GM21786 (cell line): ENCODE measurements around the gene MMP1.
A peak's percentile ranks its signal among the peaks of the same experiment; 100 is the strongest.

Experiments used
- ATAC-seq: cut with Tn5 transposase; IDR thresholded peaks from one replicate; pipeline ENCODE4 v1.9.1; 2021; ENCODE audit not compliant: unreplicated experiment

MMP1 gene

DNA sequence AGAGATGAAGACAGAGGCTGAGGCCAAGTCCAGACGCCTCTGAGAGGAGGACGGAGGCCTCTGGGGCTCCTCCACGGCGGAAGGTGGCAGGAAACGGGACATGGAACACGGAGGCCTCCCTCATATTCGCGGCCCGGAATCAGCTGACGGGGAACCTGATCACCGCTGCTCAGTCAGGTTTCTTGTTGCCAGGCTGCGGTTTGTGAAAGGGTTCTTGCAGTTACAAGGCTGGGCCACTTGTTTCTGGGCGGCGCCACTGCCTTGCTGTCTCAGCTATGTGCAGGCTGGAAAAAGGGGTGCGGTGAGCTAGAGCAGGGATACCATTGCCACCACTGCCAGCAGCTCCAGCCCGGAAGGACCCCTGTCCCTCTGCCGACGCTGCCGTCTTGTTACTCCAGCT lies 10.0 kb upstream of the MMP1 start:
- no peak for ATAC-seq

- ATAC-seq, result no peak
Measured at GRCh38 chr11:102806296-102806695, 8.3 kb upstream of the MMP1 start.

DNA sequence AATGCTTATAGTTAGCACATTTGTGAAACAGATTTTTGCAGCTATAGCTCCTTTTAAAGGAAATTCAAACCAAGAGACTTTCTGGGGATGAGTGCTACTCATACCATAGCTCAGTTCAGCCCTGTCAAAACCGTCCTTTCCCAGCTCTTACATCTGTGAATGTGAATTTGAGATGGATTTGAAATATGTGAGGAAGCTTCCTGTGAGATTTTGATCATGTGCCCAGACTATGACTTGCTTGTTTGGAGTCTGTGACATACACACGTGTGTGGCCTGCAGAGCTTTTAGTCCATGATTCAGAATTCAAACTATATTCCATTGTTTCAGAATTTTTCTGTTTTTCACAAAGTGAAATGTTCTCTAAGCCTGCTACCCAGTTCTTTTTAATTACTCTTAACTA lies 4.4 kb upstream of the MMP1 start:
- ATAC-seq, result no peak

- ATAC-seq, result no peak
Measured at GRCh38 chr11:102800767-102801166, 2.8 kb upstream of the MMP1 start.

- ATAC-seq, result no peak
Measured at GRCh38 chr11:102799681-102800340, 1.9 kb upstream of the MMP1 start.

GRCh38 chr11:102794382-102794781 lies 3.6 kb downstream of the MMP1 start:
- ATAC-seq, result peak; percentile 98

GRCh38 chr11:102793677-102794290 lies 4.2 kb downstream of the MMP1 start:
- ATAC-seq, result no peak

DNA sequence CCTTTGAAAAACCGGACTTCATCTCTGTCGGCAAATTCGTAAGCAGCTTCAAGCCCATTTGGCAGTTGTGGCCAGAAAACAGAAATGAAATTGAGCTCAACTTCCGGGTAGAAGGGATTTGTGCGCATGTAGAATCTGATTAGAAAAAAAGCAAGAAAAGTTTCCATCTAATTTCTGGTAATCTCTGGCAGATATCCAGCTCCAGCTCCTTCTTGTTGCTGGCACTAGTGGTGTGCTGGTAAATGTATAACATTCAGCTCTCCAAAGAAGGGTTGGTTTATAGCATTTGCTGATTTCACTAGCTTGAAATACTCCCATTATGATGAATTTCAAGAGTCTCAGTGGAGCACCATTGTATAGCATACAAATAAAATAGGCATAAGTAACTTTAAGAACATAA lies 5.4 kb downstream of the MMP1 start:
- ATAC-seq, result no peak

GRCh38 chr11:102791271-102792036 lies 6.5 kb downstream of the MMP1 start:
- ATAC-seq, result no peak

- no peak for ATAC-seq
Measured at GRCh38 chr11:102788334-102788995, 9.5 kb downstream of the MMP1 start.

- ATAC-seq, result no peak
Measured at GRCh38 chr11:102784380-102784779, 13.6 kb downstream of the MMP1 start.

DNA sequence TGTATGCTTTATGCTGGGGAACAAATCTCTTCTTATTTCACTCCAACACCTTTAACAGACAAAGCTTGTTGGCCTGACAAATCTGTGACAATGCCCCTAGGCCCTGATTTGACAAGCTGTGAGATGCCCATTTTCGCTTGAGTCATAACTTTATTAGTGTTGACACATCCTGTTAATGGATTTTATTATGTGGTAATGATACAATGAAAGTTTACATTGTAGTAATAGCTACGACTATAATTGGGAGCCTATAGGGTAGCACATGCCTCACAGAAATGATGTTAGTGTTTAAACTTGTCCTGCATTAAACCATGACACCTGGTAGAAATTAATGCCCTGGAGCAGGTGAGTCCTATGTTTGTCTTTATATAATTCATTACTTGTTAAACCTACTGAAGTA lies 14.2 kb downstream of the MMP1 start:
- ATAC-seq, result no peak

DNA sequence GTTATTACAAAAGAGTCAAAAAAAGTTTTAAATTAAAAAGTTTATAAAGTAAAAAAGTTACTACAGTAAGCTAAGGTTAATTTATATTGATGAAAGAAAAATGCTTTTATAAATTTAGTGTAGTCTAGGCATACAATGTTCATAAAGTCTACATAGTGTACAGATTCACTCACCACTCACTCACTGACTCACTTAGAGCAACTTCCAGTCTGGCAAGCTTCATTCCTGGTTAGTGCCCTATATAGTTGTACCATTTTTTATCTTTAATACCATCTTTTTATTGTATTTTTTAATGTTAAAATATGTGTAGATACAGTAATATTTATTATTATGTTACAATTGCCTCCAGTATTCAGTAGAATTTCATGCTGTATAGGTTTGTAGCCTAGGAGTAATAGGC lies 14.9 kb downstream of the MMP1 start:
- ATAC-seq, result no peak

DNA sequence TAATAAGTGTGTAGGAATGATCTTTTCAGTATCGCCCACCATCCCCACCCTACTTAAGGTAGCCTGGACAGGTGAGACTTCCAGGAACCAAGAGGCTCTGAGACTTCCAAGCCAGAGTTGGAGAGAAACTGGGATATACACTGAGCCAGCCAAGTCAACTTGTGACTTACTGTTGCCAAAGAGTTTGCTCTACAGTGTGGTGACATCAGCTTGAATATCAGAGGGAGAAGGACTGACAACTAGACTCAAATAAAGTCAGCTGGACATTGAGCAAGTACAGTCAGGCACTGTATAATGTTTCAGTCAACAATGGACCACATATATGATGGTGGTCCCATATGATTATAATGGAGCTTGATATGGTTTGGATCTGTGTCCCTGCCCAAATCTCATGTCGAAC lies 16.3 kb downstream of the MMP1 start:
- no peak for ATAC-seq

- no peak for ATAC-seq
Measured at GRCh38 chr11:102780491-102780918, 17.5 kb downstream of the MMP1 start, which contains the start of gene MMP10. TSS of gene MMP10 (minus strand) at chr11:102780628. CDS start at chr11:102780591, 37 bp downstream.

DNA sequence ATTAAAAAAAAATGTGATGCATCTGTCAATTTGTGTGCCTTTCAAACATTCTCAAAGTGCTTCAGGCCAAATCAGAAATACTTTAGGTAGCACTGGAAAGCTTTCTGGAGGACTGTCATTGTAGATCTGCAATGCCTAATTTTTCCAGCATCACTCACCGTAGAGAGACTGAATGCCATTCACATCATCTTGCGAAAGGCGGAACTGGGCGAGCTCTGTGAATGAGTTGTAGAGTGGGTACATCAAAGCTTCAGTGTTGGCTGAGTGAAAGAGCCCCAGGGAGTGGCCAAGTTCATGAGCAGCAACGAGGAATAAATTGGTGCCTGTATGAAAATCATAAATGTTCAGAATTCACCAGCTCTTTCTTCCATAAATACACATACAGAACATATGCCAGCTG lies 21.5 kb downstream of the MMP1 start:
- ATAC-seq, result no peak

DNA sequence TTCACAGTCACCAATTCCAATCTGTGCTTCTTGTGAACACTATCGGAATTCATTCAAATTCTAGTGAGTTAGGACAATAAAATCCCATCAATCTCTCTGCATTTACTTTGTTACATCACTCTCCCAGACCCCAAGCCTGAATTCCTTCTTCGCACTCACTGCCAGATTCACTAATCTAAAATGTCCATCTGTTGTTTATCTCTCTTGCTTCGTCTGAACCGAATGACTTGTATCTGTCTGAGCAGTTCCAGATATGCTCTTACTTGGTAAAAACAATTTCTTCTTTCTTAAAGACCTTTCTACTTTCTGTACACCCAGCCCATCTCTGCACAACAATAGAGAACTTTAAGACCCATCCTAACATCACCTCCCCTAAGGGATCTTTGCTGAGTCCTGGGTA lies 24.6 kb downstream of the MMP1 start:
- ATAC-seq, result no peak

DNA sequence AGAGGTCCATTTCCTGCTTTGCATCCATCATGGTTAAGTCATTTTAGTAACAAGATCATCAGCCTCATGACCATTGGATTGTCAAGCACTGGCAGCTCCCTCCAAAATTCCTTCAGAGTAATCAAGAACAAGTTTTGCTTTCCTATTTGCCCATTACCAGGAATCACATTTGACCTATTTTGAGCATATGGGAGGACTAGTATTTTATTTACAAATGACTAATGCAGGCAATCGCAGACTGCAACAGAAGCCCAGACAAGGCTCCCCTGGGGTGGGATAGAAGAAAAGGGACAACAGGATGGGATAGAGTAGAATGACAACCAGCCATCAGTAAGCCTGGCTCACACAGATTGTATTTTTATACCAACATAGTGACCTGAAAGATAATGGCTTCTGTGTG lies 26.6 kb downstream of the MMP1 start:
- no peak for ATAC-seq

DNA sequence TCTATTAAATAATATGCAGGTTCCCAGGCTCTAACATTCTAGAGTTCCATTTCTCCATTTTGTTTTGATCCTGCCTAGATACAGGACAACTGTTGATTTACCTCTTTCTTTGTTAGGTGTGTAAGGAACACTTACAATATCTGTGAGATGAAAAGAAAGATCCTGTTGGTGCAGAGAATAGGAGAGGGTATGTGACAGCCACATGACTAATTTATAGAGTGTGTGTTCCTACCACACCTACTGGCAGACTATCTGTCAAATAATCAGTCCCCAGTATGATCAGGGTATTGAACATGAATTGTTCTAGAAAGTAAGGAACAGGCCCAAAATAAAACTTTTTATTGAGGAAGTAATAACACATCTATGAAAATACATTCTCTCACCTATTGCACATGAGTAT lies 27.8 kb downstream of the MMP1 start:
- ATAC-seq, result no peak

GRCh38 chr11:102767800-102768199 lies 30.2 kb downstream of the MMP1 start:
- ATAC-seq, result no peak

DNA sequence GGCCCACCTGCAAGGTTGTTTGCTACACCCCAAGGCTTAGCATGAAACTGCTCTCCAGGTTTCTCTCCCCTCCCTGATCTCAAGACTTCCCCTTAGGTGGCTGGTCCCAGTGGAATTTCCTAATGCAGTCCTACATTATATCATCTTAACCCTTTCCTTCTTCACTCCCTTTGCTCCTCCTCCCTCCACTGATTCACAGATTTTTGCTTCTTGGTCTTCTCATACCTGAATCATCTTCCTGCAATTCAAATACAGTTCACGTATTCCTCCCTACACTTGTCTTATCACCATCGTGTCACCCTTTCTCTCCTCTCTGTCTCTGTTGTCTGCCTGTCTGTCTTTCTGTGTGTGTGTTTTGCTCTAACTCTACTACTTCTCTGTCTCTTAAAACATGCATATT lies 34.5 kb downstream of the MMP1 start:
- no peak for ATAC-seq

GRCh38 chr11:102762361-102762767 lies 35.6 kb downstream of the MMP1 start:
- ATAC-seq, result no peak
